ENCODE results near the gene GPR132. TPM values are rescaled to one million over a fixed set of nuclear protein-coding genes. Genes with fewer than 3 reads are reported as not detected.

The GPR132 gene
- total RNA-seq, 6 donors from 2014 or later: 3.0 to 14.7 (median 7.0) TPM

Small RNAs within 50 kb of the gene (small RNA-seq; reads per million reads assigned to genes)
- 0 reads per million in 4 donors for gene AL512356.2

Other genes starting within 250 kb of the GPR132 start
- 10 to 100 TPM; 24.2 to 57.8 (median 35.6) TPM for gene CEP170B, start 200.2 kb downstream of the GPR132 start, total RNA-seq
- 1 to 10 TPM in 2 of 6 donors, under 1 TPM in 1, not detected in 3; under 0.01 to 6.1 (median 2.5) TPM for gene PLD4, start 140.6 kb downstream of the GPR132 start, total RNA-seq
- 10 to 100 TPM in 4 of 6 donors, 1 to 10 TPM in 2; 4.3 to 48.0 (median 12.9) TPM for gene AHNAK2, start 87.1 kb downstream of the GPR132 start, total RNA-seq
- 10 to 100 TPM; 11.1 to 44.0 (median 13.3) TPM for gene CLBA1, start 79.6 kb downstream of the GPR132 start, total RNA-seq
- gene CDCA4, start 44.3 kb downstream of the GPR132 start, total RNA-seq: 10 to 100 TPM in 1 of 6 donors, 1 to 10 TPM in 4, under 1 TPM in 1; 0.89 to 10.3 (median 6.6) TPM
- 10 to 100 TPM; 14.9 to 43.4 (median 23.8) TPM for gene JAG2, start 103.3 kb upstream of the GPR132 start, total RNA-seq
- 10 to 100 TPM; 17.9 to 87.5 (median 54.9) TPM for gene NUDT14, start 115.9 kb upstream of the GPR132 start, total RNA-seq
- gene BTBD6, start 183.1 kb upstream of the GPR132 start, total RNA-seq: 10 to 100 TPM; 36.4 to 71.7 (median 49.8) TPM
- gene BRF1, start 235.6 kb upstream of the GPR132 start, total RNA-seq: 100 to 1,000 TPM in 1 of 6 donors, 10 to 100 TPM in 5; 38.6 to 195 (median 52.7) TPM
- 100 to 1,000 TPM in 2 of 6 donors, 10 to 100 TPM in 4; 53.4 to 204 (median 86.5) TPM for gene PACS2, start 249.3 kb upstream of the GPR132 start, total RNA-seq